DOHH2 (cell line): ENCODE results near the gene CNPY1.

Source experiments
- H3F3A ChIP-seq: fragments of 200-600 bp; sonication (generic), shearing (Covaris generic); 2 replicates; pipeline ENCODE4 v1.6.0; 2016; ENCODE audit warnings: antibody characterized with exemption, mild to moderate bottlenecking; ENCODE audit not compliant: control insufficient read depth, insufficient read depth
- H3K27ac ChIP-seq: fragments of 200-600 bp; sonication (generic); 2 replicates; pipeline ENCODE4 v1.5.1; 2014; ENCODE audit warnings: low read depth, mild to moderate bottlenecking, low read length, moderate library complexity
- H3K27me3 ChIP-seq: fragments of 200-600 bp; sonication (generic); 2 replicates; pipeline ENCODE4 v1.6.1; 2014; ENCODE audit warnings: mild to moderate bottlenecking, low read length, mixed read lengths; ENCODE audit not compliant: control insufficient read depth
- H3K36me3 ChIP-seq: fragments of 200-600 bp; sonication (generic); 2 replicates; pipeline ENCODE4 v1.6.1; 2014; ENCODE audit warnings: mild to moderate bottlenecking, low read length, moderate library complexity, mixed read lengths; ENCODE audit not compliant: control insufficient read depth
- H3K4me1 ChIP-seq: fragments of 200-600 bp; sonication (generic); 2 replicates; pipeline ENCODE4 v1.6.1; 2014; ENCODE audit warnings: mild to moderate bottlenecking, low read length, mixed read lengths; ENCODE audit not compliant: control insufficient read depth
- H3K4me2 ChIP-seq: fragments of 200-600 bp; sonication (generic); 2 replicates; pipeline ENCODE4 v1.6.0; 2014; ENCODE audit warnings: mild to moderate bottlenecking, low read length, moderate library complexity
- H3K4me3 ChIP-seq: fragments of 200-600 bp; sonication (generic); 2 replicates; pipeline ENCODE4 v1.5.1; 2014; ENCODE audit warnings: mild to moderate bottlenecking, low read length, mixed read lengths
- H3K79me2 ChIP-seq: fragments of 200-600 bp; sonication (generic); 2 replicates; pipeline ENCODE4 v1.6.1; 2014; ENCODE audit warnings: mild to moderate bottlenecking, low read length, mixed read lengths; ENCODE audit not compliant: control insufficient read depth
- H3K9me2 ChIP-seq: fragments of 200-600 bp; sonication (generic); replicated peaks from 2 replicates; pipeline ENCODE4 v1.6.1; 2014; ENCODE audit warnings: mild to moderate bottlenecking, low read length, mixed read lengths; ENCODE audit not compliant: control insufficient read depth
- H3K9me3 ChIP-seq: fragments of 200-600 bp; sonication (generic); 2 replicates; pipeline ENCODE4 v1.6.1; 2014; ENCODE audit warnings: antibody characterized with exemption, low read length, mixed read lengths; ENCODE audit not compliant: control insufficient read depth, insufficient read depth
- H4K20me1 ChIP-seq: fragments of 200-600 bp; sonication (generic); 2 replicates; pipeline ENCODE4 v1.6.0; 2014; ENCODE audit warnings: low read depth, mild to moderate bottlenecking, antibody characterized with exemption, low read length, moderate library complexity; ENCODE audit not compliant: control insufficient read depth, insufficient read depth
- CTCF ChIP-seq: fragments of 200-600 bp; sonication (generic); IDR thresholded peaks from one replicate; pipeline ENCODE4 v1.5.1; 2014; ENCODE audit warnings: antibody characterized with exemption, mild to moderate bottlenecking, low read depth, low read length; ENCODE audit not compliant: poor library complexity, severe bottlenecking
- EZH2phosphoT487 ChIP-seq: fragments of 200-600 bp; sonication (generic); IDR thresholded peaks from 2 replicates; pipeline ENCODE4 v1.6.1; 2017; ENCODE audit warnings: borderline replicate concordance, mild to moderate bottlenecking, antibody characterized with exemption, low read length, moderate library complexity, mixed read lengths

Gene CNPY1

GRCh38 chr7:155560196-155560885 lies 14.0 kb upstream of the CNPY1 start:
- no peaks in the 10 kb centered on the region for H4K20me1 ChIP-seq
- H3K9me3 ChIP-seq: no peaks in the 10 kb centered on the region
- H3K36me3 ChIP-seq: no peaks in the 10 kb centered on the region
- no peak overlapping the region for H3K27ac ChIP-seq
- H3K4me1 ChIP-seq: no peaks in the 10 kb centered on the region
- no peaks in the 10 kb centered on the region for H3K27me3 ChIP-seq
- H3K4me2 ChIP-seq: no peak overlapping the region
- H3F3A ChIP-seq: no peaks in the 10 kb centered on the region
- H3K79me2 ChIP-seq: no peaks in the 10 kb centered on the region
- no peaks in the 10 kb centered on the region for H3K9me2 ChIP-seq
- TF ChIP-seq CTCF (no peak), EZH2phosphoT487 (no peak)
- H3K4me3 ChIP-seq: no peak overlapping the region

GRCh38 chr7:155559519-155560108 lies 13.3 kb upstream of the CNPY1 start:
- Histone ChIP-seq H3K36me3 (no peaks in the 10 kb centered on the region), H3K9me2 (no peaks in the 10 kb centered on the region), H3K4me1 (no peaks in the 10 kb centered on the region), H3K27me3 (no peaks in the 10 kb centered on the region), H3K4me3 (no peak overlapping the region), H3K4me2 (no peak overlapping the region), H3F3A (no peaks in the 10 kb centered on the region), H3K79me2 (no peaks in the 10 kb centered on the region), H3K9me3 (no peaks in the 10 kb centered on the region), H4K20me1 (no peaks in the 10 kb centered on the region), H3K27ac (no peak overlapping the region)
- TF ChIP-seq CTCF (no peak), EZH2phosphoT487 (no peak)

- Histone ChIP-seq H3K36me3 (no peaks in the 10 kb centered on the region), H3K4me2 (no peak overlapping the region), H3K4me1 (no peaks in the 10 kb centered on the region), H3F3A (no peaks in the 10 kb centered on the region), H3K9me2 (no peaks in the 10 kb centered on the region), H4K20me1 (no peaks in the 10 kb centered on the region), H3K27me3 (no peaks in the 10 kb centered on the region), H3K4me3 (no peak overlapping the region), H3K9me3 (no peaks in the 10 kb centered on the region), H3K27ac (no peak overlapping the region), H3K79me2 (no peaks in the 10 kb centered on the region)
- TF ChIP-seq CTCF (no peak), EZH2phosphoT487 (no peak)
These were observed 12.6 kb upstream of the CNPY1 start for GRCh38 chr7:155558961-155559360.
